GM10266 (cell line): Measurements from ENCODE around the gene SIGLEC1.

Source experiments
- DNase-seq: peaks from one replicate; pipeline ENCODE4 v3.0.0; 2012; ENCODE audit errors: extremely low spot score
- TF ChIP-seq, protein P1 (sequence below): IDR thresholded peaks from 2 replicates; pipeline ENCODE4 v1.5.1; 2012; ENCODE audit warnings: mild to moderate bottlenecking, low read depth; ENCODE audit not compliant: control insufficient read depth, insufficient read depth; ENCODE audit errors: missing control alignments

Gene SIGLEC1

GRCh38 chr20:3731944-3732326 is 19.5 kb upstream of the SIGLEC1 start:
- TF ChIP-seq, protein P1, sequence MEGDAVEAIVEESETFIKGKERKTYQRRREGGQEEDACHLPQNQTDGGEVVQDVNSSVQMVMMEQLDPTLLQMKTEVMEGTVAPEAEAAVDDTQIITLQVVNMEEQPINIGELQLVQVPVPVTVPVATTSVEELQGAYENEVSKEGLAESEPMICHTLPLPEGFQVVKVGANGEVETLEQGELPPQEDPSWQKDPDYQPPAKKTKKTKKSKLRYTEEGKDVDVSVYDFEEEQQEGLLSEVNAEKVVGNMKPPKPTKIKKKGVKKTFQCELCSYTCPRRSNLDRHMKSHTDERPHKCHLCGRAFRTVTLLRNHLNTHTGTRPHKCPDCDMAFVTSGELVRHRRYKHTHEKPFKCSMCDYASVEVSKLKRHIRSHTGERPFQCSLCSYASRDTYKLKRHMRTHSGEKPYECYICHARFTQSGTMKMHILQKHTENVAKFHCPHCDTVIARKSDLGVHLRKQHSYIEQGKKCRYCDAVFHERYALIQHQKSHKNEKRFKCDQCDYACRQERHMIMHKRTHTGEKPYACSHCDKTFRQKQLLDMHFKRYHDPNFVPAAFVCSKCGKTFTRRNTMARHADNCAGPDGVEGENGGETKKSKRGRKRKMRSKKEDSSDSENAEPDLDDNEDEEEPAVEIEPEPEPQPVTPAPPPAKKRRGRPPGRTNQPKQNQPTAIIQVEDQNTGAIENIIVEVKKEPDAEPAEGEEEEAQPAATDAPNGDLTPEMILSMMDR: no peak
- DNase-seq: no peak

- TF ChIP-seq, protein P1: no peak
Measured at GRCh38 chr20:3730803-3731672, 18.6 kb upstream of the SIGLEC1 start.

DNA sequence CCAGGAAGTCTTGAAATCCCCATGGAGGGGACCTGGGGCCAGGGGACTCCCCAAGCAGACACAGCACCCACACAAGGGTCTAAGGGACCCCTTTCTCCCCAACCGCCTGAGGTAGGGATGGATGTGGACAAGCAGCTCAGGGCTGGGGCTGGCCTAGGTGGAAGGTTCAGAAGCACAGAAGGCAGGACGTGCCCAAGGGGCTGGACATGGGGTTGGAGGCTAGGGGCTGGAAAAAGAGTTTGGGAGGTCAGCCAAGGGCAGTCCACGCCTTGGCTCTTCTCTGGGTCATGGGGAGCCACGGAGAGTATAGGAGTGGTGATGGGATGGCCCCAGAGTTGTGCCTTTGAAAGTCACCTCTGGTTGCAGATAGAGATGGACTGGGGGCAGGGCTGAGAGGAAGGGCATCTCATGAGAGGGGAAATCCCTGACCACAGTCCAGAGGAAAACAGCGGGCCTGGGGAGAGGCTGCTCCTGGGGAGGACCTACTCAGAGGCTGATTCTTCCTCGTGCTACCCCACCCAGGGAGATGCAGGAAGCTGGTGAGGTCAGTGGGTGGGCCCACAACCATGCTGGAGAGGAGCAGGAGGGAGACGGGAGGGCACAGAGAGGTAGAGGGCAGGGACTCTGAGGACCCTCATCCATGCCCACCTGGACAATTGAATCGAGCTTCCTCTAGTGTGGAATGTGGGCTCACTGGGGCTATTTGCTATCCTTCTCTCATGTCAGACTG is 17.6 kb upstream of the SIGLEC1 start:
- no peak for DNase-seq
- TF ChIP-seq, protein P1: no peak

More at GRCh38 chr20:3730803-3731672, 18.6 kb upstream of the SIGLEC1 start:
- no peak for DNase-seq

DNA sequence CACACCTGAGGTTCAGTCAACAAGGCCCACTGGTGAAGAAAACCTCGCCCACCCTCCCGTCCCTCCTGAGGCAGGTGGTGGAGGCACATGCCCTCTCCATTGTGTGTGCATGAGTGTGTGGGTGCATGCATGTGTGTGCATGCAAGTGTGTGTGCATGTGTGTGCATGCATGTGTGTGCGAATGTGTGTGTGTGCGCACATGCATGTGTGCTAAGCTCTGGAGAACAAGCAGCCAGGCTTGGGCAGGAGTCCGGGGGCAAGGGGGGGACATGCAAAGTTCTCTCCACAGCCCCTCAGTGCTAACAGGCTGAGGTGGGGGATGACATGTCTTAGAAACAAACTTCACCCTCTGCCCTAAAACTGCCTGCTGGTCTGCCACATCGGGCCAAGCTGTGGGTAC is 17.0 kb upstream of the SIGLEC1 start:
- DNase-seq: no peak
- TF ChIP-seq, protein P1: no peak

DNA sequence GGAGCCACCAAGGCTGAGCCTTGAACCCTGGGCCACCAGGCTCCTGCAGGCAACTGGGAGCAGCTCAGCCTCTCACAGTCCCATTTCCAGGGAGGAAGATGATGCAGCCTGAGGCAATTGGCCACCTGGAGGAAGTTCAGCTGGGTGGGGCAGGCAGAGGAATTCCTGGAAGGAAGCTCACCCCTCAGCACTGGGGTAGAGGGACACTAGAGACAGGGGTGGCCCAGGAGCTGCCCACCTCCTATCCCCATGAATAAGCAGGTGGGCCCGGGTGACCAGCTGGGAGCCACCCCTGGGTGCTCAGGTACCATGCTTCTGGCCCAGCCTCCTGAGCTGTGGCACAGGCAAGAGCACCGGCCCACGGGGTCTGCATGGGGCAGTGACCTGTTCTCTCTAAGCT is 16.5 kb upstream of the SIGLEC1 start:
- no peak for DNase-seq
- TF ChIP-seq, protein P1: no peak

GRCh38 chr20:3728354-3728753 is 16.0 kb upstream of the SIGLEC1 start:
- TF ChIP-seq, protein P1: no peak
- no peak for DNase-seq
